IMR-90 (cell line): ENCODE data around the gene NRCAM. TPM values are rescaled to one million over a fixed set of nuclear protein-coding genes. Genes with fewer than 3 reads are reported as not detected.

Experiments
- ATAC-seq: fragments of 200-7000 bp; cut with Tn5 transposase; 2 replicates; pipeline ENCODE4 v1.9.1; 2020; ENCODE audit warnings: low read depth, mild to moderate bottlenecking, moderate library complexity
- BruUV-seq: library from RNA; stranded (reverse); fragments of 400-500 nt; replicated peaks from 2 replicates; lab custom pipeline; 2021; lab: Mats Ljungman, UMichigan
- CTCF ChIA-PET: fragments of 300-600 bp; formaldehyde crosslinking; extraction: SDS; loops from one replicate; lab custom pipeline; 2021; ENCODE audit warnings: antibody characterized with exemption; lab: Yijun Ruan, JAX
- POLR2A ChIA-PET: fragments of 300-600 bp; sonication (Branson Sonifier 250); formaldehyde crosslinking; loops from one replicate; lab custom pipeline; 2022; ENCODE audit warnings: antibody characterized with exemption; ENCODE audit not compliant: unreplicated experiment; lab: Charles Lee
- DNase-seq: peaks from one replicate; pipeline ENCODE4 v3.0.0; 2013
- H2AFZ ChIP-seq: replicated peaks from 2 replicates; pipeline ENCODE3; 2013; ENCODE audit warnings: low read length, mild to moderate bottlenecking; ENCODE audit not compliant: poor library complexity
- H2AK5ac ChIP-seq: 2 replicates; pipeline ENCODE4 v1.6.1; 2013; ENCODE audit warnings: low read depth, low read length, inconsistent platforms
- H2AK9ac ChIP-seq: replicated peaks from 2 replicates; pipeline ENCODE3; 2013; ENCODE audit warnings: mild to moderate bottlenecking, low read depth, low read length, moderate library complexity; ENCODE audit not compliant: poor library complexity
- H2BK120ac ChIP-seq: 2 replicates; pipeline ENCODE4 v1.6.1; 2013; ENCODE audit warnings: low read depth, low read length, inconsistent platforms
- H2BK15ac ChIP-seq: 3 replicates; pipeline ENCODE4 v1.6.1; 2013; ENCODE audit warnings: low read depth, low read length, inconsistent platforms
- H2BK20ac ChIP-seq: 2 replicates; pipeline ENCODE4 v1.6.1; 2013; ENCODE audit warnings: low read depth, mild to moderate bottlenecking, inconsistent platforms, low read length, moderate library complexity
- H2BK5ac ChIP-seq: 2 replicates; pipeline ENCODE4 v1.6.1; 2013; ENCODE audit warnings: mild to moderate bottlenecking, low read depth, low read length, inconsistent platforms; ENCODE audit not compliant: poor library complexity, severe bottlenecking
- H3K14ac ChIP-seq: replicated peaks from 2 replicates; pipeline ENCODE4 v1.6.1; 2013; ENCODE audit warnings: low read depth, low read length, inconsistent platforms
- H3K18ac ChIP-seq: 2 replicates; pipeline ENCODE4 v1.6.1; 2013; ENCODE audit warnings: low read depth, low read length, control low read depth
- H3K23ac ChIP-seq: 2 replicates; pipeline ENCODE4 v1.6.1; 2013; ENCODE audit warnings: low read depth, low read length, inconsistent platforms
- H3K27ac ChIP-seq: 2 replicates; pipeline ENCODE4 v1.5.1; 2013; ENCODE audit warnings: mild to moderate bottlenecking, control low read depth, low read length; ENCODE audit not compliant: insufficient read depth
- H3K27me3 ChIP-seq: 2 replicates; pipeline ENCODE4 v1.6.1; 2013; ENCODE audit warnings: low read length; ENCODE audit not compliant: control insufficient read depth, insufficient read depth
- H3K36me3 ChIP-seq: 2 replicates; pipeline ENCODE4 v1.6.1; 2013; ENCODE audit warnings: low read length, mixed read lengths; ENCODE audit not compliant: control insufficient read depth, insufficient read depth
- H3K4ac ChIP-seq: 2 replicates; pipeline ENCODE4 v1.6.1; 2013; ENCODE audit warnings: low read depth, low read length, inconsistent platforms
- H3K4me1 ChIP-seq: 2 replicates; pipeline ENCODE4 v1.6.1; 2013; ENCODE audit warnings: low read length, mixed read lengths; ENCODE audit not compliant: control insufficient read depth, insufficient read depth
- H3K4me2 ChIP-seq: 2 replicates; pipeline ENCODE4 v1.6.1; 2013; ENCODE audit warnings: low read depth, mild to moderate bottlenecking, control low read depth, low read length, moderate library complexity
- H3K4me3 ChIP-seq: 2 replicates; pipeline ENCODE4 v1.5.1; 2013; ENCODE audit warnings: low read depth, mild to moderate bottlenecking, control low read depth, low read length, moderate library complexity; ENCODE audit not compliant: insufficient read depth
- H3K56ac ChIP-seq: 2 replicates; pipeline ENCODE4 v1.6.1; 2013; ENCODE audit warnings: low read length, inconsistent platforms; ENCODE audit not compliant: insufficient read depth; ENCODE audit errors: extremely low read depth
- H3K79me1 ChIP-seq, 2 experiments: 2 replicates each; pipeline ENCODE4 v1.6.1; 2013; ENCODE audit warnings: low read length in 2 of 2, inconsistent platforms in 1 of 2, low read depth in 1 of 2
- H3K9ac ChIP-seq: 2 replicates; pipeline ENCODE4 v1.6.1; 2013; ENCODE audit warnings: low read depth, low read length, control low read depth
- H3K9me1 ChIP-seq: 2 replicates; pipeline ENCODE4 v1.6.1; 2013; ENCODE audit warnings: low read length, inconsistent platforms; ENCODE audit not compliant: insufficient read depth
- H3K9me3 ChIP-seq: 2 replicates; pipeline ENCODE4 v1.6.1; 2013; ENCODE audit warnings: low read length; ENCODE audit not compliant: control insufficient read depth, insufficient read depth
- H4K20me1 ChIP-seq: 2 replicates; pipeline ENCODE4 v1.6.1; 2013; ENCODE audit warnings: low read length, inconsistent platforms; ENCODE audit not compliant: insufficient read depth
- H4K5ac ChIP-seq: 2 replicates; pipeline ENCODE4 v1.6.1; 2013; ENCODE audit warnings: mild to moderate bottlenecking, low read depth, low read length, control low read depth
- H4K8ac ChIP-seq, 2 experiments: 2 replicates each; pipeline ENCODE4 v1.6.1; 2013; ENCODE audit warnings: low read depth in 2 of 2, low read length in 2 of 2, control low read depth in 1 of 2, inconsistent platforms in 1 of 2
- H4K91ac ChIP-seq: 2 replicates; pipeline ENCODE4 v1.6.1; 2013; ENCODE audit warnings: low read depth, low read length, inconsistent platforms; ENCODE audit not compliant: insufficient read depth
- FOS ChIP-seq: fragments of 150-350 bp; IDR thresholded peaks from 2 replicates; pipeline ENCODE4 v1.6.1; 2016; ENCODE audit warnings: low read depth, low read length
- RFX5 ChIP-seq: IDR thresholded peaks from 2 replicates; pipeline ENCODE4 v1.8.0; 2012; ENCODE audit warnings: low read depth, mild to moderate bottlenecking, low read length, moderate library complexity
- whole genome bisulfite sequencing, 2 experiments: methylation state at CpG; one replicate each; pipeline versions ENCODE4 v1.1.5 to v1.1.7; 2013; ENCODE audit warnings: missing lambda C conversion rate in 2 of 2; ENCODE audit not compliant: insufficient read length in 1 of 2; ENCODE audit errors: extremely low coverage in 2 of 2; 5-methylcytosine and 5-hydroxymethylcytosine counted together
- dilution Hi-C: fragments of 300-500 bp; cut with HindIII; formaldehyde crosslinking; loops from one replicate; pipeline ENCODE4 v1.14.3; 2018; ENCODE audit warnings: low sequenced_read_pairs; ENCODE audit not compliant: unreplicated experiment
- in situ Hi-C: fragments of 300-500 bp; cut with MboI; formaldehyde crosslinking; loops from 3 replicates; pipeline ENCODE4 v1.14.3; 2019; ENCODE audit warnings: low sequenced_read_pairs, inconsistent platforms, mixed read lengths
- intact Hi-C: fragments of 100-400 bp; cut with micrococcal nuclease; formaldehyde crosslinking; loops from 2 replicates; pipeline ENCODE4 v1.10.0; 2022
- polyA plus RNA-seq, 3 experiments: library from polyadenylated mRNA; depleted of rRNA; stranded (reverse); fragments of >200 nt; gene quantifications; 2 replicates each; pipeline ENCODE4 v1.2.3, GENCODE V29; 2012; ENCODE audit warnings: low replicate concordance in 1 of 3
- total RNA-seq: library from RNA; depleted of rRNA; stranded (reverse); fragments of >200 nt; gene quantifications from 2 replicates; pipeline ENCODE4 v1.2.3, GENCODE V29; 2012
- TF ChIP-seq, protein P1 (sequence below): fragments of 150-350 bp; IDR thresholded peaks from 2 replicates; pipeline ENCODE4 v1.6.1; 2017; ENCODE audit warnings: mild to moderate bottlenecking, antibody characterized with exemption, low read length, low read depth

NRCAM gene
- total and polyA plus RNA-seq, 2 of the 4 experiments (the other 2 are of a cell fraction): 0.46 to 1.1 TPM

DNA sequence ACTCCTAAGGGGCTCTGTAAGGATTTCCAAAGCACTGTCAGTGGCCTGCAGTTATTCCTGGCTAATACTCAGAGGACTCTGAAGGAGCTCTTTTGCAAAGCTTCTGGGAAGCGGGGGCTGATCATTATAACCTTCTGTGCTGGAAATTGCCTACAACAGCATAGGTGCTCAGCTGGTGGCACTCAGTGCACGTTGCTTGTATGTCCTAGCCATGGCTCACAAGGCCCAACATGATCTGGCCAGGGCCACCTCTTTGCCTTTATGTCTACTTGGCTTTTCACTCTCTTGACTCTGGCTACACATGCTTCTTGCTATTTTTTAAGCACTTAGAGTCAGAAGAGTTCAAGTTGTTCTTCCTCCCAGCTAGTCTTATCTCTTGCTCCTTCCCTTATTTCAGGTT lies 343.6 kb downstream of the NRCAM start:
- H3K27me3 ChIP-seq: no peaks in the 10 kb centered on the region
- H4K91ac ChIP-seq: no peak overlapping the region
- H2BK20ac ChIP-seq: no peak overlapping the region
- H3K27ac ChIP-seq: no peak overlapping the region
- ATAC-seq (no peak), DNase-seq (no peak)
- H3K4me1 ChIP-seq: no peaks in the 10 kb centered on the region
- H3K4me2 ChIP-seq: no peak overlapping the region
- no peak overlapping the region for H3K4me3 ChIP-seq
- BruUV-seq: no TSS peak
- H2AFZ ChIP-seq: no peak overlapping the region
- H4K5ac ChIP-seq: no peak overlapping the region
- H4K20me1 ChIP-seq: no peaks in the 10 kb centered on the region
- in situ Hi-C loops (no loop called here), dilution Hi-C loops (no loop called here), intact Hi-C loops (no loop called here)
- TF ChIP-seq FOS (no peak), RFX5 (no peak)
- TF ChIP-seq, protein P1, sequence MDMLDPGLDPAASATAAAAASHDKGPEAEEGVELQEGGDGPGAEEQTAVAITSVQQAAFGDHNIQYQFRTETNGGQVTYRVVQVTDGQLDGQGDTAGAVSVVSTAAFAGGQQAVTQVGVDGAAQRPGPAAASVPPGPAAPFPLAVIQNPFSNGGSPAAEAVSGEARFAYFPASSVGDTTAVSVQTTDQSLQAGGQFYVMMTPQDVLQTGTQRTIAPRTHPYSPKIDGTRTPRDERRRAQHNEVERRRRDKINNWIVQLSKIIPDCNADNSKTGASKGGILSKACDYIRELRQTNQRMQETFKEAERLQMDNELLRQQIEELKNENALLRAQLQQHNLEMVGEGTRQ: no peak
- H2AK9ac ChIP-seq: no peak overlapping the region
- H2BK120ac ChIP-seq: no peak overlapping the region
- H3K14ac ChIP-seq: no peak overlapping the region
- POLR2A ChIA-PET: interaction anchor here (0.8 kb wide), 1 partner anchor 111 kb away, joined by 5 read pairs; no protein-coding TSS in a partner anchor
- H2BK15ac ChIP-seq: no peak overlapping the region
- no peaks in the 10 kb centered on the region for H3K9me1 ChIP-seq
- CTCF ChIA-PET: interaction anchor here (1.9 kb wide), 1 partner anchor 33 kb away, joined by 8 read pairs; no protein-coding TSS in a partner anchor
- no peak overlapping the region for H3K56ac ChIP-seq
- 75% methylated on average over 2 of the region's 2 CpGs; no CpG with 5 or more reads in 1 of the 2 experiments for WGBS, 2 experiments
- H3K18ac ChIP-seq: no peak overlapping the region
- no peak overlapping the region for H4K8ac ChIP-seq
- H2BK5ac ChIP-seq: no peak overlapping the region
- no peaks in the 10 kb centered on the region for H3K9me3 ChIP-seq
- H3K23ac ChIP-seq: no peak overlapping the region
- no peaks in the 10 kb centered on the region for H3K36me3 ChIP-seq
- no peak overlapping the region for H3K4ac ChIP-seq
- H2AK5ac ChIP-seq: no peak overlapping the region
- H3K79me1 ChIP-seq: no peaks in the 10 kb centered on the region
- no peak overlapping the region for H3K9ac ChIP-seq
